ENCODE data around the gene PRPSAP2. TPM values are rescaled to one million over a fixed set of nuclear protein-coding genes. Genes with fewer than 3 reads are reported as not detected.

The PRPSAP2 gene
- polyA plus RNA-seq, 2 donors: 14.7 to 20.3 TPM

DNA sequence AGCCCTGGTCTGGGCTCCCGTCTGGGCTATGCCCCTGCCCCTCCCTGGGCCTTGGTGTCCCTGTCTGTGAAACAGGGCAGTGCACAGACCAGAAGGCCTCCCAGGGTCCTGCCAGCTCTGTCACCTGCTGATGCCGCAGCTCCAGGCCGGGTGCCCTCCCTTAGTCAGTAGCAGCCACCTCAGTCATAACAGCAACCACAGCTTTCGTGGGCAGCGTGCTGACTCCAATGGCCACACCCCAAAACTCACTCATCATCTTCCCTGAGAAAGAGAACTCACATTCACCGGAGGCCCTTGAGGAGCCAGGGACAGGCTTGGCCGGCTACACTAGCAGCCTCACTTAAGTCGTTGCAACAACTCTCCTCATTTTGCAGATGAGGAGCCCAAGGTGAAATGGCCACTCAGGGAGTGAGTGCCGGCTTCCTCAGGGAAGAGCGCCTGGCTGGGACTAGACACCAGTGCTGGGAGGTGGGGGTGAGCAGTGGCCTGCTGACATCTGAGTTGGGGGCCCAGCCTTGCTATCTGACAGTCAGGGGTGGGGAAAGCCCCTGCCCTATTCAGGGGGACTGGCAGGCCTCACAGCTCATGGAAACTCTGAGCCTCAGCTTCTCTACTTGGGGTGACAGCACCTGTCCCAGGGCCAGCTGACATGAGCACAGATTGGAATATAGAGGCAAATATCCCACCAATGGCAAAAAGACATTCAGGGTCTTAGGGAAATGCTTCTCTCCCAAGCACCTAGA, 116.6 kb downstream of the PRPSAP2 start:
- Histone ChIP-seq H3K9me3 (ENCODE audit: control insufficient read depth in 2 of 2, insufficient read depth in 1 of 2, low read depth in 1 of 2, low read length in 1 of 2) (no peaks in the 10 kb centered on the region), H3K4me1 (ENCODE audit: control insufficient read depth in 2 of 2, insufficient read depth in 2 of 2, low read length in 1 of 2) (peaks cover 0 to 22% of the 10 kb centered on the region in 2 donors), H3K27me3 (ENCODE audit: control insufficient read depth in 1 of 2, insufficient read depth in 2 of 2, low read length in 2 of 2) (no peaks in the 10 kb centered on the region), H3K4me3 (ENCODE audit: low read depth in 1 of 2, low read length in 2 of 2) (no peak overlapping the region), H3K36me3 (ENCODE audit: control insufficient read depth in 2 of 2, insufficient read depth in 2 of 2, low read length in 1 of 2) (peaks cover 8 to 61% of the 10 kb centered on the region in 2 donors), H3K27ac (ENCODE audit: low read depth in 2 of 2, low read length in 1 of 2) (peak overlapping the region; percentile 43 to 92)
- 70 to 72% methylated on average over 10 of the region's 10 CpGs for WGBS, 2 donors

DNA sequence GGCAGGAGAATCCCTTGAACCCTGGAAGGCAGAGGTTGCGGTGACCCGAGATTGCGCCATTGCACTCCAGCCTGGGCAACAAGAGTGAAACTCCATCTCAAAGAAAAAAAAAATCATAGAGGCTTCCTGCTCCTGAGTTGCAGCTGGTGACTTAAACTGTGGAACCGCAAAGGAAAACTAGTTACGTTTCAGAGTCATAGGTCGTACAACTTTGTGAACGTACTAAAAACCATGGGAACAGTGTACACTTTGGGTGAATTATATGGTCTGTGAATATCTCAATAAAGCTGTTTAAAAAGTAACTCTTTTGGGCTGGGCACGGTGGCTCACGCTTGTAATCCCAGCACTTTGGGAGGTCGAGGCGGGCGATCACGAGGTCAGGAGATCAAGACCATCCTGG, 117.7 kb downstream of the PRPSAP2 start:
- Histone ChIP-seq H3K27me3 (ENCODE audit: control insufficient read depth in 1 of 2, insufficient read depth in 2 of 2, low read length in 2 of 2) (no peaks in the 10 kb centered on the region), H3K9me3 (ENCODE audit: control insufficient read depth in 2 of 2, insufficient read depth in 1 of 2, low read depth in 1 of 2, low read length in 1 of 2) (no peaks in the 10 kb centered on the region), H3K4me3 (ENCODE audit: low read depth in 1 of 2, low read length in 2 of 2) (no peak overlapping the region), H3K27ac (ENCODE audit: low read depth in 2 of 2, low read length in 1 of 2) (no peak overlapping the region), H3K4me1 (ENCODE audit: control insufficient read depth in 2 of 2, insufficient read depth in 2 of 2, low read length in 1 of 2) (peaks cover 0 to 19% of the 10 kb centered on the region in 2 donors), H3K36me3 (ENCODE audit: control insufficient read depth in 2 of 2, insufficient read depth in 2 of 2, low read length in 1 of 2) (peaks cover 8 to 70% of the 10 kb centered on the region in 2 donors)
- 93 to 94% methylated on average over 13 of the region's 13 CpGs for WGBS, 2 donors

DNA sequence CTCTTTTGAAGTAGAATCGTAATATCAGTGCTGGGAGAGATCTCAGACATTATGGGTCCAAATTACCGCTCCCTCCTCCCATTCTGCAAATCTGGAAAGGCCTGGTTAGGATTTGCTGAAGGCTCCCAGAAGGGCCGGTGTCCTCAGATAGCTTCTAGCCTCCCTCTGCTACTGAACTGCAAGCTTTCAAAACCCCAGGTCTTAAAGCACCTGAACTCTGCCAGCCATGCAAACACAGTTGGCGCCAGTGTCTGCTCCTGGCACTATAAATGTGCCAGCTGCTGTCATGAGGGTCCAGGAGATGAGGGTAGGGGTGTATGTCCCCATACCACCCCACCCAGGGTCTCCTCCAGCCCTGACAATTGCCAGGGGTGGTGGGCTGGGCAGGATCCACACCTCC, 118.3 kb downstream of the PRPSAP2 start:
- Histone ChIP-seq H3K27ac (ENCODE audit: low read depth in 2 of 2, low read length in 1 of 2) (no peak overlapping the region), H3K9me3 (ENCODE audit: control insufficient read depth in 2 of 2, insufficient read depth in 1 of 2, low read depth in 1 of 2, low read length in 1 of 2) (no peaks in the 10 kb centered on the region), H3K36me3 (ENCODE audit: control insufficient read depth in 2 of 2, insufficient read depth in 2 of 2, low read length in 1 of 2) (peaks cover 8 to 66% of the 10 kb centered on the region in 2 donors), H3K4me3 (ENCODE audit: low read depth in 1 of 2, low read length in 2 of 2) (no peak overlapping the region), H3K27me3 (ENCODE audit: control insufficient read depth in 1 of 2, insufficient read depth in 2 of 2, low read length in 2 of 2) (no peaks in the 10 kb centered on the region), H3K4me1 (ENCODE audit: control insufficient read depth in 2 of 2, insufficient read depth in 2 of 2, low read length in 1 of 2) (peaks cover 0 to 19% of the 10 kb centered on the region in 2 donors)
- WGBS, 2 donors: 76 to 83% methylated on average over 4 of the region's 4 CpGs

DNA sequence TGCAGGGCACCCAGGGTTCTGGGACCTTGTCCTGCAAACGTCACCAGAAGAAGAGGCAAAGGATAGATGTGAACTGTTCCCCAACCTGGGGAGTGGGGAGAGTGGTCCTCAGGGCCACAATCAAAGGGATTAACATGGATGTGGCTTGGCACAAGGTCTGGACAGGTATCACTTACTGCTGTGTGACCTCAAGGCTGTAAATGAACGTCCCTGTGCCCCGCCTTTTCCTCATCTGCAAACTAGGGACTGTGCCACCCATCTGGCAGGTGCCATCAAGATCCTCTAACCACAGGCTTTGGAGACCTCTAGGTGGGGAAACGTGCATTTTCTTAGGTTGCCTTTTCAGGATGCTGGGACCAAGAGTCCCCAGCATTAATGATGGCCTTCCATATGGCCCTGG, 119.1 kb downstream of the PRPSAP2 start:
- Histone ChIP-seq H3K27ac (ENCODE audit: low read depth in 2 of 2, low read length in 1 of 2) (no peak overlapping the region), H3K36me3 (ENCODE audit: control insufficient read depth in 2 of 2, insufficient read depth in 2 of 2, low read length in 1 of 2) (peaks cover 7 to 59% of the 10 kb centered on the region in 2 donors), H3K27me3 (ENCODE audit: control insufficient read depth in 1 of 2, insufficient read depth in 2 of 2, low read length in 2 of 2) (no peaks in the 10 kb centered on the region), H3K4me3 (ENCODE audit: low read depth in 1 of 2, low read length in 2 of 2) (no peak overlapping the region), H3K9me3 (ENCODE audit: control insufficient read depth in 2 of 2, insufficient read depth in 1 of 2, low read depth in 1 of 2, low read length in 1 of 2) (no peaks in the 10 kb centered on the region), H3K4me1 (ENCODE audit: control insufficient read depth in 2 of 2, insufficient read depth in 2 of 2, low read length in 1 of 2) (peaks cover 0 to 26% of the 10 kb centered on the region in 2 donors)
- 77 to 84% methylated on average over 4 of the region's 4 CpGs for WGBS, 2 donors

DNA sequence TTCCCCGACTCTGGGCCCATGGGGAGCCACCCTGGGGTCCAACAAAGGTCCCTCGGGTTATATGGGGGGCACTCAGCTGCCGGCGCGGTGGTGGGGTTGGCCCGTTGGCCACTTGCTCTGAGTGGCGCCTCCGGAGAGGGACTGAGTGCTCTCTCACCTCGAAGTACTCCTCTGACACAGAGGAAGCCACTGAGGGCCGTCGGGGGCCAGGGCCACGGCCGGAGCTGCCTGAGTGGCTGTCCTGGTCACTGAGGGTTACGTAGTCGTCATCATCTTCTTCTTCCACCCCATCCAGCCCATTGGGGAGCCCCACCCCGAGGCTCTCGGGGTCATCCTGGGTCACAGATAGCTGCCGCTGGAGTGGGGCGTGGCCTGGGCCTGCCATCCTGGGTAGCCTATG, 119.7 kb downstream of the PRPSAP2 start:
- no peak overlapping the region for H3K4me3 ChIP-seq (ENCODE audit: low read depth in 1 of 2, low read length in 2 of 2)
- WGBS, 2 donors: 86 to 89% methylated on average over 19 of the region's 19 CpGs
- H3K4me1 ChIP-seq (ENCODE audit: control insufficient read depth in 2 of 2, insufficient read depth in 2 of 2, low read length in 1 of 2): peaks cover 0 to 32% of the 10 kb centered on the region in 2 donors
- H3K27ac ChIP-seq (ENCODE audit: low read depth in 2 of 2, low read length in 1 of 2): no peak overlapping the region
- no peaks in the 10 kb centered on the region for H3K27me3 ChIP-seq (ENCODE audit: control insufficient read depth in 1 of 2, insufficient read depth in 2 of 2, low read length in 2 of 2)
- H3K36me3 ChIP-seq (ENCODE audit: control insufficient read depth in 2 of 2, insufficient read depth in 2 of 2, low read length in 1 of 2): peaks cover 5 to 59% of the 10 kb centered on the region in 2 donors
- H3K9me3 ChIP-seq (ENCODE audit: control insufficient read depth in 2 of 2, insufficient read depth in 1 of 2, low read depth in 1 of 2, low read length in 1 of 2): no peaks in the 10 kb centered on the region

DNA sequence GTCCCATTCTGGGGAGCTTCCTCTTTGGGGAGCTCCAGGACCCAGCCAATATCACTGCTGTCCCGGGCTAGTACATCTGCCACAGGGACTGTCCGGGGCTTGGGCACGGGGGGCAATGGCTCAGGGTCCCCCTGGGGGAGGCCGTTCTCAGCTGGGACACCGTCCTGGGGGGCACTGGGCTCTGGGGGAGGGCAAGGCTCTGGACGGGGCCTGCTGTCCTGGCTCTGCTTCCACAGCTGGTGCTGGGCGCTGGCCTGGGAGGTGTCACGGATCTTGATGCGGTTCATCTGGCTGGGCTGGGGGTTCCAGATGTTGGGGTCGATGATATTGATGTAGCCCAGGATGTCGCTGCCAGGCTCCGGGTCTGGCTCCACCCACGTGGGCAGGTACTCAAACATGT, 120.1 kb downstream of the PRPSAP2 start:
- H3K27me3 ChIP-seq (ENCODE audit: control insufficient read depth in 1 of 2, insufficient read depth in 2 of 2, low read length in 2 of 2): no peaks in the 10 kb centered on the region
- H3K9me3 ChIP-seq (ENCODE audit: control insufficient read depth in 2 of 2, insufficient read depth in 1 of 2, low read depth in 1 of 2, low read length in 1 of 2): no peaks in the 10 kb centered on the region
- WGBS, 2 donors: 77 to 81% methylated on average over 13 of the region's 13 CpGs
- H3K4me1 ChIP-seq (ENCODE audit: control insufficient read depth in 2 of 2, insufficient read depth in 2 of 2, low read length in 1 of 2): peaks cover 3 to 36% of the 10 kb centered on the region in 2 donors
- H3K4me3 ChIP-seq (ENCODE audit: low read depth in 1 of 2, low read length in 2 of 2): no peak overlapping the region
- H3K36me3 ChIP-seq (ENCODE audit: control insufficient read depth in 2 of 2, insufficient read depth in 2 of 2, low read length in 1 of 2): peaks cover 5 to 59% of the 10 kb centered on the region in 2 donors
- H3K27ac ChIP-seq (ENCODE audit: low read depth in 2 of 2, low read length in 1 of 2): no peak overlapping the region

DNA sequence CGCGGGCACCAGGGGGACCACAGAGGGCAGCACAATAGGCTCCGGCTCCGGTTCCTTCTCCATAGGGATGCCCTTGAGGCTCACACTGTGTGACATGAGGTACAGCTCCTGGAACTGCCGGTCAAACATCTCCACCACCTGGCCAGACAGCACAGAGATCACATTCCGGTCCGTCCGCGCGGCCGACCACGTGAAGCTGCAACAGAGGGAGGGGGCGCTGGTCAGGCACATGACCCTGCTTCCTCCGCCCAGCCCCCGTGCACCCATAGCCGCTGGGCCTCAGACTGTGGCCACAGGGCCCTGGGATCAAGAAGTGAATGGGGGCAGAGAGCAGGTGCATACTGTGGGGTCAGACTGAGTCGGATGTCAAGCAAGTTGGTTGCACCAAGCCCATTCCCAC, 120.7 kb downstream of the PRPSAP2 start:
- H3K4me1 ChIP-seq (ENCODE audit: control insufficient read depth in 2 of 2, insufficient read depth in 2 of 2, low read length in 1 of 2): peaks cover 5 to 41% of the 10 kb centered on the region in 2 donors

More for the DNA sequence above, 120.7 kb downstream of the PRPSAP2 start:
- Histone ChIP-seq H3K36me3 (ENCODE audit: control insufficient read depth in 2 of 2, insufficient read depth in 2 of 2, low read length in 1 of 2) (peaks cover 5 to 58% of the 10 kb centered on the region in 2 donors), H3K27ac (ENCODE audit: low read depth in 2 of 2, low read length in 1 of 2) (peak overlapping the region in 1 of 2 donors; percentile 50), H3K9me3 (ENCODE audit: control insufficient read depth in 2 of 2, insufficient read depth in 1 of 2, low read depth in 1 of 2, low read length in 1 of 2) (no peaks in the 10 kb centered on the region), H3K4me3 (ENCODE audit: low read depth in 1 of 2, low read length in 2 of 2) (no peak overlapping the region), H3K27me3 (ENCODE audit: control insufficient read depth in 1 of 2, insufficient read depth in 2 of 2, low read length in 2 of 2) (no peaks in the 10 kb centered on the region)
- WGBS, 2 donors: 61 to 80% methylated on average over 17 of the region's 17 CpGs

Other genes with a start within 250 kb of the PRPSAP2 start
- not detected for gene TBC1D28, start 213.7 kb upstream of the PRPSAP2 start, polyA plus RNA-seq
- gene FOXO3B, start 175.8 kb upstream of the PRPSAP2 start, polyA plus RNA-seq: under 1 TPM; 0.28 to 0.33 TPM
- under 1 TPM; 0.16 to 0.39 TPM for gene FBXW10, start 114.1 kb upstream of the PRPSAP2 start, polyA plus RNA-seq
- gene TVP23B, start 76.9 kb upstream of the PRPSAP2 start, polyA plus RNA-seq: 10 to 100 TPM; 44.5 to 53.2 TPM
- under 1 TPM; 0.36 to 0.49 TPM for gene SLC5A10, start 94.0 kb downstream of the PRPSAP2 start, polyA plus RNA-seq
- gene FAM83G, start 146.6 kb downstream of the PRPSAP2 start, polyA plus RNA-seq: 10 to 100 TPM; 33.2 to 37.1 TPM
- gene GRAP, start 188.8 kb downstream of the PRPSAP2 start, polyA plus RNA-seq: 1 to 10 TPM; 1.2 to 1.3 TPM

Measured in esophagus (tissue), 2 donors.